Activated CD4-positive, alpha-beta T cell treated with anti-CD3 and anti-CD28 coated beads, Interleukin-2, Interleukin-6, amounts not matched to agents 100 ng/mL and 50 ng/mL, durations not matched to agents 16 hours and 8 hours (primary cell): ENCODE results near the gene LSM7.
"Not testable (repeated sequence)": the region's sequence is repeated elsewhere in the genome, so short reads cannot be mapped to it uniquely, and the experiment has no call there.

Experiments
- DNase-seq: peaks from one replicate; pipeline ENCODE4 v3.0.0-alpha.2; 2020

Gene LSM7

DNA sequence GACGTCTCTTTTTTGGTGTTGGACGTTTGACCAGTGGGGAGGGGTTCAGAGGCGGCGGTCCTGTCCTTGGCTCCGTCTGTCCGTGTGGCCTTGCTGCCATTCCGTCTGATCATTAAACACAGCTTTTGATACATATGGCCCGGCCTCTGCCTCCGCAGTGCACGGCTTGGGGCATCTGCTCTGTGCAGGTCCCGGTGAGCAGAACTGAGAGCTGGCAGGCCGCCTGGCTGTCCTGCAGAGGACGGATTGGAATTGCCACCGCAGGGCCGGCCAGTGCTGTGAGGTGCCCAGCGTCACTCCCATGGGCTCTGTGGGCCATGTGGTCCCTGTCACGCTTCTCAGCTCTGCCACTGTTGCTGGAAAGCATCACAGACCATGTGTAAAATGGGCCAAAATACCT is 26.3 kb upstream of the LSM7 start:
- DNase-seq, result no peak

- DNase-seq, result no peak
Observed at GRCh38 chr19:2353887-2354592, 25.7 kb upstream of the LSM7 start.

DNA sequence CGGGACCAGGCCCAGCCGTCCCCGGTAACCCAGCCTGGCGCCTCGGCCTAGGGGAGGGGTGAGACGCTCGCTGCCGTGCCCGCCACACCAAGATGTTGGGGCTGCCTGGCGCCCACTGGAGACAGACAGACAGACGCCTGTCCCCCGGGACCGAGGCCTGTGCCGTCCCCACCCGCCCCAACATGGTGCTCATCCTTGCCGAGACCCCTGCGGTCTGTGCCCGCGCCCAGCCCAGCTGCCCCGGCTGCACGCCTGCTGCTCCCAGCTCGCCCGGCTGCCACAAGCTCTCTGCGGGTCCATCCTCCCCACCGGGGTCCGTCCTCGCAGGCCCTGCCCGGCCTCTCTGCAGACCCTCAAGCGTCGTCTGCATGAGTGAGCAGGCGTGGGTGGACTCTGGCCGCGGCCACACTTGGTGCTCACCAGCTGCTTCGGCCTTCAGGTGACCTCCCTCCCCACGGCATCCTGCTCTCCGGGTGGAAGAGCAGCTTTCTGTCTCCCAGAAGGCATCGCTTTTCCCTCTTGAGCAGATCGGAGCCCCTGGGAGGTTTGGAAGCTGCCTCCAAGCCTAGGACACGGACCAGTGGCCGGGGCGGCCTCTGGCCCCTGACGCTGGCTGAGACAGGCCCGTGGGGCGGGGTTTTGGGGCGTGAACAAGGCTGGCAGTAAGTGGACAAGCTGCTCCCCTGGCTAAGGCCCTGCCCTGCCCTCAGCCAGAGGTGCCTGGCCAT is 24.9 kb upstream of the LSM7 start:
- DNase-seq, result no peak

GRCh38 chr19:2352121-2352520 is 23.7 kb upstream of the LSM7 start:
- DNase-seq, result no peak

- DNase-seq, result no peak
Observed at GRCh38 chr19:2351591-2351990, 23.2 kb upstream of the LSM7 start.

- DNase-seq, result no peak
Observed at GRCh38 chr19:2350656-2351055, 22.3 kb upstream of the LSM7 start.

- DNase-seq, result not testable (repeated sequence)
Observed at GRCh38 chr19:2349818-2350217, 21.4 kb upstream of the LSM7 start.

DNA sequence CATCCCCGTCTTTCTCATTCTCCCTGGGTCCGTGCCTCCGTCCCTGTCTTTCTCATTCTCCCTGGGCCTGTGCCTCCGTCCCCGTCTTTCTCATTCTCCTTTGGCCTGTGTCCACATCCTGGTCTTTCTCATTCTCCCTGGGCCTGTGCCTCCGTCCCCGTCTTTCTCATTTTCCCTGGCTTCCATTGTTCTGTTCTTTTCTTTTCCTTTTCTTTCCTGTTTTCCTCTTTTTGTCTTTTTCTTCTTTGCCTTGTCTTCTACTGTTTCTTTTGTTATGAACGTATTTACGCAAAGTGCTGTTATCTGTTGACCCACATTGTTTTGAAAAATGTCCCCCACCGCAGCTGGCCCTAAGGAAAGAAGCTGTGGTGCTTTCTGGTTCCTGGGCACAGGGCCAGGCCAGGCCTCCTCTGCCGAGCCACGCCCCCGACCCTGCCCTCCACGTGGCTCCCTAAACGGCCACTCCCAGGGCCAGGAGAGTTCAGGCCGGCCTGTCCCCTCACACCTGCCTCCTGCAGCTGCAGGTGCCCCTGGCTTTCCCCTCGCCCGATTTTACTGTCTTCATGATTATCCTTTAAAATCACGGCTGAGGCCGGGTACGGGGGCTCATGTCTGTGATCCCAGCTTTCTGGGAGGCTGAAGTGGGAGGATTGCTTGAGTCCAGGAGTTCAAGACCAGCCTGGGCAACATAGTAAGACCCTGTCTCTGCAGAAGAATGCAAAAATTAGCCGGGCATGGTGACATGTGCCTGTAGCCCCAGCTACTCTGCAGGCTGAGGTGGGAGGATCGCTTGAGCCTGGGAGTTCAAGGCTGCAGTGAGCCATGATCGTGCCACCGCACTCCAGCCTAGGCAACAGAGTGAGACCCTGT is 17.6 kb upstream of the LSM7 start:
- no peak for DNase-seq

- DNase-seq, result no peak
Observed at GRCh38 chr19:2345076-2345475, 16.7 kb upstream of the LSM7 start.

GRCh38 chr19:2344381-2344870 is 16.0 kb upstream of the LSM7 start:
- DNase-seq, result no peak

DNA sequence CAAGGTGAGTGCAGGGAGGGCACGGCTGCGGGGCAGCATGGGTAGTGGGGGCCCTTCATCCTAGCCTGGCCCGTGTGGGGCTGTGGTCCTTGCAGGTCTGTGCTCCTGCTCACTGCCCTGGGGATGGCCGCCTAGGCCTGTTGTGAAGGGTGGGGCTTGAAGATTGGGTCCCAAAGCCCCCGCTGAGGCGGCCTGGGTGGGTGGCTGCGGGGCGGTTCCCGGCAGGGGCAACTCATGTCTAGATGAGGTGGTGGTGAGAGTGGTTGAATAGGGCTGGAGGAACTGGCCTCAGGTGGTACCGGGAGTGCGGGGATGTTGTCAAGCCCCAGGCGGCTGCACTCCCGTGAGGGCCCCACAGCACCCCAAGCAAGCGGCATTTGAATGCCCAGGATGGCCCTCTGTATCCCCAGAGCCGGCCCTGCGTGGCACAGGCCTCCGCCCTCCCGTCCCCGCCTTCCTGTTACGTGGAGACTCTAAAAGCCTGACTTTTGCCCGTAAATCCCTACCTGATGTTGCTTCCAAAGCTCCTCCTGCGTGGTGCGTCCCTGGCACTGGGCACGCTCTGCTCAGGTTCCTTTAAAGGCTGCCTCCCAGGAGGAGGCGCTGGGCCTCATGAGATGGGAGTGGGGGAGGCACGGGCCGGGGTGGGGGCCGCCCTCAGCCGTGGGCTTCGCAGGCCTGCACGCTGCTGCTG is 15.1 kb upstream of the LSM7 start:
- no peak for DNase-seq

DNA sequence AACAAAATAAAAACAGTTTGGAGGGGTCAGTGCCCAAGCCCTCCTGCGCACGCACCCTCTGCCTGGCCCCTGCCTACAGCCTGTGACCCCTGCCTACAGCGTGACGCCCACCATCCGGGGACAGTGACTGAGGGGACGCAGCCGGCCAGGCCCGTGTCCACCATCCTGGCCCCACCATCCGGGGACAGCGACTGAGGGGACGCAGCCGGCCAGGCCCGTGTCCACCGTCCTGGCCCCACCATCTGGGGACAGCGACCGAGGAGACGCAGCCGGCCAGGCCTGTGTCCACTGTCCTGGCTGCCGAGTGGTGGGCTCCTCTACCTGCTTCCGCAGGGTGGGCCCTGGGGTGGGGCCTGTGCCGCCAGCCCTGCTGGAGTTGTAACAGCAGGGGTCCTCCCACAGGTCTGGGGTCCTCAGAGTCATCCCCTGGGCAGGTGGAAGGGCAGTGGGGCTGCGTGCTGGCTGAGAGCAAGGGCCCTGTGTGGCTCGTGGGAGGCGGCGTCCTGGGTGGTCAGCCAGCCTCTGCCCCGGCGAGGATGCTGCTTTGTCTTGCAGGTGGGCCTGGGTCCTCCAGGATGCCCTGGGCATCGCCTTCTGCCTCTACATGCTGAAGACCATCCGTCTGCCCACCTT is 14.4 kb upstream of the LSM7 start:
- DNase-seq, result no peak

DNA sequence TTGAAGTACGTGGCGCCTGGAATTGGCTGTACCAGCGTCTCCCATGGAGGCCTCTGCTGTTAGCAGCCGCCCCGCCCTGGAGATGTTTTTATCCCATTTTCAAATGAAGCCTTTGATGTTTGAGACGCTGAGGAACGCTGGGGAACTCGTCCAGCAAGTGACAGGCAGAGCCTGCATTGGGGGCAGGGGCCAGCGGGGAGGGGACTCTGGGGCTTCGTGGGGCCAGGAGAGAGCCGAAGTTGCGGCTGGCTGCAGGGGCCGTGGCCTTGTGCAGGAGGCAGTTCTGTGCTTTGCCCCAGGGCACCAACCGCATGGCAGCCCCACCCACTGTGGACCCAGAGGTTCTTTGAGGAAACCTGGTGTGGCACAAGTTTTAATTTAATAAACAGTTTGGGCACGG is 13.6 kb upstream of the LSM7 start:
- DNase-seq, result no peak

DNA sequence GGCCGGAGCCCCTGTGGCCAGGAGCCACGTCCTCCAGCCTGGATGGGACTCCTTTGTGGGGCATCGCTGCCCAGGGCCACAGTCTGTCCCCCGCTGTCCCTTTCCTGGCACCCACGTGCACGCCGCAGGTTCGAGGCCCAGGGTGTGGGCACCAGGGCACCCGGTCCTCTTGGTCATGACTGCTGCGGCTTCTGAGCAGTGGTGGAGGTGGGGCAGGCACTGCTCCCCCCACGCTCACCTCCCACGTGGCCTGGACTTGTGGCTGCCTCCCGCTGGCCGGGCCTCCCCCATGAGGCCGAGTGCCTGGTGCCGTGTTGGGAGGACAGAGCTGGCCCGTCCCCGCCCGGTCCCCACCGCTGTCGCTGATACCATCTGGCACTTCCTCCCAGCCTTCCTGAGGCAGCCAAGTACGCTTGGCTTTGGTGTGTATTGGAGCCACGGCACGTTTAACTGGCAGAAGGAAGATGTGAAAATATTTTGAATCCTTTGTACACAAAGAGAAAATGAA is 12.9 kb upstream of the LSM7 start:
- DNase-seq, result no peak

- no peak for DNase-seq
Observed at GRCh38 chr19:2340496-2341243, 12.3 kb upstream of the LSM7 start.

DNA sequence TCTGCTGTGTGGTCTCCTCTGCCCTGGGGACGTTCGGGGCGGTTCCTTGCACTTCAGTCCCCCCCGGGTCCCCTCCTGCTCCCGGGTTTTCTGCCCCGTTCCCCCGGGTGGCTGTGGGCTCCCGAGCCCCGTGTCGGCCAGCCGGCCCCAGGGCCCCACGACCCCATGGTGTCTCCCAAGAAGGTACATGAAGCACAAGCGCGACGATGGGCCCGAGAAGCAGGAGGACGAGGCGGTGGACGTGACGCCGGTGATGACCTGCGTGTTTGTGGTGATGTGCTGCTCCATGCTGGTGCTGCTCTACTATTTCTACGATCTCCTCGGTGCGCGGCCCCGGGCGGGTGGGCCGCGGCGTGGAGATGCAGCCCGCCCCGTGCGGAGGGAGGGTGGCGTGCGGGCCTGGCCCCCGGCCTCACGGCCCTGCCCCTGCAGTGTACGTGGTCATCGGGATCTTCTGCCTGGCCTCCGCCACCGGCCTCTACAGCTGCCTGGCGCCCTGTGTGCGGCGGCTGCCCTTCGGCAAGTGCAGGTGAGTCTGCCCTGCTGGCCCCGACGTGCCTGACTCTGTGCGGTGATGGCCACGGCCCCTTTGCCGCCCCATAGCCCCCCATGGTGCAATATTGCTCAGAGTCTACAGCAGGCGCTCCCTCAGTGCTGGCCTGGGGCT is 11.4 kb upstream of the LSM7 start:
- no peak for DNase-seq

DNA sequence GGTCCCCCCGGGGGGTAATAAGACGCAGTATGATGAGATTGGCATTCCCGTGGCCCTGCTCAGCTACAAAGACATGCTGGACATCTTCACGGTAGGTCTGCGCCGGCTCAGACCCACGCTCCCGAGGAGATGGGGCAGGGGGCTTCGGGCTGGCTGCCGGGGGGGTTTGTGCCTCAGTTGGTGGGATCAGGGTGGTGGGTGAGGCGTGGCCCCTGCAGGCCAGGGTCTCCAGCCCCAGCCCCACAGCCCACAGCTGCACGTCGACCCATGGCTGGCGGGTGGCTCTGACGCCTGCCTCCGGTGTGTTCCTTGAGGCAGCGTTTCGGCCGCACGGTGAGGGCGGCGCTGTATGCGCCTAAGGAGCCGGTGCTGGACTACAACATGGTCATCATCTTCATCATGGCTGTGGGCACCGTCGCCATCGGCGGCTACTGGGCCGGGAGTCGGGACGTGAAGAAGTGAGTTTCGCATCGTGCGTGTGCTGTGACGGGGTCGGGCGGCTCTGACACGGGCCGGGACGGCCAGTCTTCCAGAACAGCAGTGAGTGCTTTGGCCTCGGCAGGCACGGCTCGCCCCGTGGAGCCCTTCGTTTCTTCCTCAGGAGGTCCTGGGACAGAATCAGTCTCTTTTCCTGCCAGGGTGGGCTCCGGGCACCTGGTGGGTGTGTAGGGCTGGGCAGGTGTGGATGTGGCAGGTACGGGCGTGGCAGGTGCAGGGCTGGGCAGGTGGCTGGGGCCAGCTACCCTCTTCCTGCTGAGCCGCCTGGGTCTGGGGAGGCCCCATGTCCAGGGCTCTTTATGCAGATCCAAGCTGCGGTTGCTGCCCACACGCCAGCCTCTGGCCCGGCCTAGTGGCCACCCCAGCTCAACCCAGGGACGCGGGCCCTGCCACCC is 10.6 kb upstream of the LSM7 start:
- no peak for DNase-seq

- no peak for DNase-seq
Observed at GRCh38 chr19:2338055-2338615, 9.7 kb upstream of the LSM7 start.

- DNase-seq, result no peak
Observed at GRCh38 chr19:2337329-2337707, 8.9 kb upstream of the LSM7 start.
